Panc1 (cell line): ENCODE measurements around the gene SEC22B.
"Not testable (repeated sequence)": the region's sequence is repeated elsewhere in the genome, so short reads cannot be mapped to it uniquely, and the experiment has no call there.

Source experiments
- POLR2AphosphoS5 ChIP-seq: IDR thresholded peaks from 2 replicates; pipeline ENCODE4 v1.6.1; 2012; ENCODE audit warnings: mild to moderate bottlenecking, low read depth, low read length, moderate library complexity
- SIN3A ChIP-seq: IDR thresholded peaks from 2 replicates; pipeline ENCODE4 v1.6.1; 2012; ENCODE audit warnings: low read depth, mild to moderate bottlenecking, low read length, moderate library complexity, borderline replicate concordance; ENCODE audit not compliant: insufficient read depth
- TF ChIP-seq, protein P1 (sequence below): fragments of 450-650 bp; IDR thresholded peaks from 2 replicates; pipeline ENCODE4 v1.5.1; 2017; ENCODE audit warnings: mild to moderate bottlenecking
- TF ChIP-seq, protein P2 (sequence below), 2 experiments: IDR thresholded peaks; 2 replicates each; pipeline ENCODE4 v1.6.1; 2011 to 2012; ENCODE audit warnings: low read depth in 2 of 2, control low read depth in 1 of 2, low read length in 1 of 2, mild to moderate bottlenecking in 1 of 2, moderate library complexity in 1 of 2; ENCODE audit not compliant: insufficient read depth in 1 of 2

- not testable (repeated sequence) for TF ChIP-seq SIN3A, POLR2AphosphoS5
- TF ChIP-seq, protein P1, sequence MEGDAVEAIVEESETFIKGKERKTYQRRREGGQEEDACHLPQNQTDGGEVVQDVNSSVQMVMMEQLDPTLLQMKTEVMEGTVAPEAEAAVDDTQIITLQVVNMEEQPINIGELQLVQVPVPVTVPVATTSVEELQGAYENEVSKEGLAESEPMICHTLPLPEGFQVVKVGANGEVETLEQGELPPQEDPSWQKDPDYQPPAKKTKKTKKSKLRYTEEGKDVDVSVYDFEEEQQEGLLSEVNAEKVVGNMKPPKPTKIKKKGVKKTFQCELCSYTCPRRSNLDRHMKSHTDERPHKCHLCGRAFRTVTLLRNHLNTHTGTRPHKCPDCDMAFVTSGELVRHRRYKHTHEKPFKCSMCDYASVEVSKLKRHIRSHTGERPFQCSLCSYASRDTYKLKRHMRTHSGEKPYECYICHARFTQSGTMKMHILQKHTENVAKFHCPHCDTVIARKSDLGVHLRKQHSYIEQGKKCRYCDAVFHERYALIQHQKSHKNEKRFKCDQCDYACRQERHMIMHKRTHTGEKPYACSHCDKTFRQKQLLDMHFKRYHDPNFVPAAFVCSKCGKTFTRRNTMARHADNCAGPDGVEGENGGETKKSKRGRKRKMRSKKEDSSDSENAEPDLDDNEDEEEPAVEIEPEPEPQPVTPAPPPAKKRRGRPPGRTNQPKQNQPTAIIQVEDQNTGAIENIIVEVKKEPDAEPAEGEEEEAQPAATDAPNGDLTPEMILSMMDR = not testable (repeated sequence)
- TF ChIP-seq, protein P2, sequence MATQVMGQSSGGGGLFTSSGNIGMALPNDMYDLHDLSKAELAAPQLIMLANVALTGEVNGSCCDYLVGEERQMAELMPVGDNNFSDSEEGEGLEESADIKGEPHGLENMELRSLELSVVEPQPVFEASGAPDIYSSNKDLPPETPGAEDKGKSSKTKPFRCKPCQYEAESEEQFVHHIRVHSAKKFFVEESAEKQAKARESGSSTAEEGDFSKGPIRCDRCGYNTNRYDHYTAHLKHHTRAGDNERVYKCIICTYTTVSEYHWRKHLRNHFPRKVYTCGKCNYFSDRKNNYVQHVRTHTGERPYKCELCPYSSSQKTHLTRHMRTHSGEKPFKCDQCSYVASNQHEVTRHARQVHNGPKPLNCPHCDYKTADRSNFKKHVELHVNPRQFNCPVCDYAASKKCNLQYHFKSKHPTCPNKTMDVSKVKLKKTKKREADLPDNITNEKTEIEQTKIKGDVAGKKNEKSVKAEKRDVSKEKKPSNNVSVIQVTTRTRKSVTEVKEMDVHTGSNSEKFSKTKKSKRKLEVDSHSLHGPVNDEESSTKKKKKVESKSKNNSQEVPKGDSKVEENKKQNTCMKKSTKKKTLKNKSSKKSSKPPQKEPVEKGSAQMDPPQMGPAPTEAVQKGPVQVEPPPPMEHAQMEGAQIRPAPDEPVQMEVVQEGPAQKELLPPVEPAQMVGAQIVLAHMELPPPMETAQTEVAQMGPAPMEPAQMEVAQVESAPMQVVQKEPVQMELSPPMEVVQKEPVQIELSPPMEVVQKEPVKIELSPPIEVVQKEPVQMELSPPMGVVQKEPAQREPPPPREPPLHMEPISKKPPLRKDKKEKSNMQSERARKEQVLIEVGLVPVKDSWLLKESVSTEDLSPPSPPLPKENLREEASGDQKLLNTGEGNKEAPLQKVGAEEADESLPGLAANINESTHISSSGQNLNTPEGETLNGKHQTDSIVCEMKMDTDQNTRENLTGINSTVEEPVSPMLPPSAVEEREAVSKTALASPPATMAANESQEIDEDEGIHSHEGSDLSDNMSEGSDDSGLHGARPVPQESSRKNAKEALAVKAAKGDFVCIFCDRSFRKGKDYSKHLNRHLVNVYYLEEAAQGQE (IDR thresholded peaks at IDR 0.05; ENCODE audit: insufficient read depth in 1 of 2, low read depth in 2 of 2, low read length in 1 of 2) = not testable (repeated sequence)
Measured at GRCh38 chr1:120158086-120158485, 18.2 kb downstream of the SEC22B start.
